Suprapubic skin (tissue), 3 donors: Measurements from ENCODE around the gene PLB1.

Experiments
- POLR2AphosphoS5 ChIP-seq, 3 donors: sonication (generic); formaldehyde crosslinking; IDR thresholded peaks; one replicate each; pipeline ENCODE4 v1.6.1; 2017; ENCODE audit warnings: antibody characterized with exemption in 3 of 3
- TF ChIP-seq, protein P1 (sequence below), 2 donors: fragments of 200-600 bp in 1 of 2; fragments of 450-650 bp in 1 of 2; sonication (generic) in 1 of 2; IDR thresholded peaks; one replicate each; pipeline ENCODE4 v1.5.1; 2016 to 2019; ENCODE audit warnings: antibody characterized with exemption in 2 of 2, mild to moderate bottlenecking in 1 of 2, moderate library complexity in 1 of 2

DNA sequence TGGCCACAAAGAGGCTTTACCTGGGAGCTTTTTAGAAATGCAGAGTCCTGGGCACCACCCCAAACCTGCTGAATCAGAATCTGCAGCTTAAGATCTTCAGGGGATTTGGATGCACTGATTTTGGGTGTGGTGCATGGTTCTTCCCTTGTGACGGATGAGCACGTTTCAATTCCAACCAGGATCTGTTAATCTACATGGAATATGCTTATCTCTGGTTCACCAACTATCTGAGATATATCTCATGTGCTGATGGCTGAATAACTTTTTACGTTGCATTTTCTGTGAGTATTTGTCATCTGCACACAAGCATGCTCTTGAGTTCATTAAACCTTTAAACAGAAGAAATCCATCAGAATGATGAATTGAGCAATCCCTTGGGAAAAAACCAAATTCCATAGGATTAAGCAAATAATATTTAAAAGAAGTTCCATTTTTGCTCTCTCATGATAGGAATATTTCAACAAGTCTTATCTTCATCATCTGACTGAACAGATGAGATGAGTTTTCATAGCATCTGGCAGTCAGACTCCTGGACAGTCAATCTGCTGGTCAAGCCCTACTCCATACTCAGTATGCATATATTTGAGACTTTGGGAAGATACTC, 120.6 kb downstream of the PLB1 start:
- TF ChIP-seq, protein P1, sequence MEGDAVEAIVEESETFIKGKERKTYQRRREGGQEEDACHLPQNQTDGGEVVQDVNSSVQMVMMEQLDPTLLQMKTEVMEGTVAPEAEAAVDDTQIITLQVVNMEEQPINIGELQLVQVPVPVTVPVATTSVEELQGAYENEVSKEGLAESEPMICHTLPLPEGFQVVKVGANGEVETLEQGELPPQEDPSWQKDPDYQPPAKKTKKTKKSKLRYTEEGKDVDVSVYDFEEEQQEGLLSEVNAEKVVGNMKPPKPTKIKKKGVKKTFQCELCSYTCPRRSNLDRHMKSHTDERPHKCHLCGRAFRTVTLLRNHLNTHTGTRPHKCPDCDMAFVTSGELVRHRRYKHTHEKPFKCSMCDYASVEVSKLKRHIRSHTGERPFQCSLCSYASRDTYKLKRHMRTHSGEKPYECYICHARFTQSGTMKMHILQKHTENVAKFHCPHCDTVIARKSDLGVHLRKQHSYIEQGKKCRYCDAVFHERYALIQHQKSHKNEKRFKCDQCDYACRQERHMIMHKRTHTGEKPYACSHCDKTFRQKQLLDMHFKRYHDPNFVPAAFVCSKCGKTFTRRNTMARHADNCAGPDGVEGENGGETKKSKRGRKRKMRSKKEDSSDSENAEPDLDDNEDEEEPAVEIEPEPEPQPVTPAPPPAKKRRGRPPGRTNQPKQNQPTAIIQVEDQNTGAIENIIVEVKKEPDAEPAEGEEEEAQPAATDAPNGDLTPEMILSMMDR (IDR thresholded peaks at IDR 0.05): no peak
- TF ChIP-seq POLR2AphosphoS5 (IDR thresholded peaks at IDR 0.05): no peak
